GM19351 (cell line): ENCODE results near the gene PRKCQ.
"Not testable (repeated sequence)": the region's sequence is repeated elsewhere in the genome, so short reads cannot be mapped to it uniquely, and the experiment has no call there.

Experiments
- ATAC-seq: cut with Tn5 transposase; IDR thresholded peaks from one replicate; pipeline ENCODE4 v1.9.1; 2021; ENCODE audit warnings: mild to moderate bottlenecking, moderate library complexity; ENCODE audit not compliant: unreplicated experiment

The PRKCQ gene

DNA sequence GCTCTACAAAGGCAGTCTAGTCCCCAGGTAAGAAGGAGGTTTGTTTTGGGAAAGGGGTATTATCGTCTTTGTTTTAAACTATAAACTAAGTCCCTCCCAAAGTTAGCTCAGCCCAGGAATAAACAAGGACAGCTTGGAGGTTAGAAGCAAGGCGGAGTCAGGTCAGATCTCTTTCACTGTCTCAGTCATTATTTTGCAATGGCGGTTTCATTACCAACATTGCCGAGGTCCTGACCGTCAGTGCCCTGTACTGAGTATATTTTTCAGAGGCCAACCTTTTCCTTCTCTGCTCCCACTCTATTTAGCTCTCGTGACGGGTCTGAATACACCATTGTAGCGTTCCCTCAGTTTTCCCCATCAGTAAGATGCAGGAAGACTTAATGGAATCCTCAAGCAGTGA is 184.5 kb downstream of the PRKCQ start:
- no peak for ATAC-seq

DNA sequence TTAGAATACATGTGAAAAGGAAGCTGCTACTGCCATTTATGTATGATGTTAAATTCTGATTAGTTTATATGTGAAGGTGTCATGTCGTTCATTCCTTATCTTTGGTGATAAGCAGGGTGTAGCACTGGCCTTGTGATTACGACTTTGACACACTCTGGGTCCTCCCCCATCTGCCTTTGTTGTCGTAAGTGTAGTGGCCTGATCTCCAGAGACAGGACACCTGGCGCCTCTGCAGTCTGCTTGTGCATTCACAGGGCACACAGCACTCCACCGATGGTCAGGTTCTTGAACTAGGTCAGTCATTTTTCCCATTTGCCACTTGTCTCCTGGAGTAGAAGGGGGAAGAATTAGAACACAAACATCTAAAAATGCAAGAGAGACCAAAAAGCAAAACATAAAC is 186.0 kb downstream of the PRKCQ start:
- ATAC-seq = no peak

DNA sequence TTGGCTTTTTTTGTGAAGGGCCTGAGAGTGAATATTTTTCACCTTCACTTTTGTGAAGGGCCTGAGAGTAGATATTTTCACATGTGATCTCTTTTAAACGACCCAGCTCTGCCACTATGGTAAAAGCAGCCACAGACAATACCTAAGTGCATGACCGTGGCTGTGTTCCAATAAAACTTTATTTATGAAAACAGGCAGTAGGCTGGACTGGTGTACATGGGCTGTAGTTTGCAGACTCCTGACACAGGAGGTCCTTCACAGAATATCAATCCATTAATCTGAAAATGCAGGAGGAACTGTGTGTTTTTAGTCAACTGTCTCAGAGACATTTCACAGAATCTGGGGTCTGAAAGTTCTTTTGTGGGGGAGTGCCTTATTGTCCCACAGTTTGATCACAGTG is 186.9 kb downstream of the PRKCQ start:
- no peak for ATAC-seq

DNA sequence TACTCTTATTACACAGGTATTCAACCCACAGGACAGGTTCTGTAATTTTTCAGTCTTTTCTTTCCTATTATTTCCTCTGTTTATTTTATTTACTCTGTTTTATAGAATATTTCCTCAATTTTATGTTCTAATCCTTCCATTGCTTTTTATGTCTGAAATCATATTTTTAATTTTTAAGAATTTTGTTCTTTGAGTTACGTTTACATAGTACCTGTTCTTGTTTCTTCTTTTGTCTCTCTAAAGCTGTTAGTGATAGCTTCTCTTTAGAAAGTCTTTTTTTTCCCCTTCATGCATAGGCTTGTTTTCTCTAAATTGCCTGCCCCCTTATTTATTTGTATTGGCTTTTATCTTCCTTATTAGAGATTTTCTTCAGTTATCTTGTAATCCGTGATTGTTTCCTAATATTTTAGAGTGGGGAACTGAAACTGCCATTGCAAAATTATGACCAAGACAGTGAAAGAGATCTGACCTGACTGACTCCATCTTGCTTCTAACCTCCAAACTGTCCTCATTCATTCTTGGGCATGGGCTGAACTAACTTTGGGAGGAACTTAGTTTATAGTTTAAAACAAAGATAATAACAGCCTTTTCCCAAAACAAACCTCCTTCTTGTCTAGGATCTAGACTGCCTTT is 189.7 kb downstream of the PRKCQ start:
- no peak for ATAC-seq

DNA sequence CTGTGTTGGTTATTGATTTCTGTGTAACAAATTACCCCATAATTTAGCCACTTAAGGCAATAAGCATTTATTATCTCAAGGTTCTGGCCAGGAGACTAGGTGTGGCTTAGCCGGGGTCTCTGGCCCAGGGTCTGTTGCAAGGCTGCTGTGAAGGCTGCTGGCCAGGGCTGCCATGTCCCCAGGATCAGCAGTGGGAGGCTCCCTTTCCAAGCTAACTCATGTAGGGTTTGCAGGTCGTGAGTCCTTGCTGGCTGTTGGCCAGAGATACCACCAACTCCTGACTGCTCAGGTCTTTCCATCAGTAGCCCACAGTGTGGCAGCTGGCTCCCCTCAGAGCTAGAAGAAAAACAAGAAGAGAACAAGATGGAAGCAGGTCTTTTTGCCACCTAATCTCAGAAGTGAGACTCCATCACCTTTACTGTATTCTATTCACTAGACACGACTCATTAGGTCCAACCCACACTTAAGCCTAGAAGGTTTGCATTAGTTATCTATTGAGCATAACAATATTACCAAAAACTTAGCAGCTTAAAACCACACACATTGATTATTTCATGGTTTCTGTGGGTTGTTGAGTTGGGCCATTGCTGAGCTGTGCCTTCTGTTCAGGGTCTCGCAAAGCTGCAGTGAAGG is 191.7 kb downstream of the PRKCQ start:
- no peak for ATAC-seq

DNA sequence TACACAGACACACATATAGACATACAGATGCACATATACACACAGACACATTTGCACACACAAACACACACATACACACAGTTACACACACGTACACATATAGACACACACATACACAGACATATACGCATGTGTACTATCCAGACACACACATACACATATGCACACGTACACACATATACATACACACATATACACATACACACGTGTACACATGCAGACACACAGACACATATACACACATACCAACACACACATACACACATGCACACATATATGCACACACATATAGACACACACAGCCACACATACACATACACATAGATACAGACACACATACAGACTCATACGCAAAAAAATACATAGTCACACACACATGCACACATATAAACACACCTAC is 193.1 kb downstream of the PRKCQ start:
- no peak for ATAC-seq

DNA sequence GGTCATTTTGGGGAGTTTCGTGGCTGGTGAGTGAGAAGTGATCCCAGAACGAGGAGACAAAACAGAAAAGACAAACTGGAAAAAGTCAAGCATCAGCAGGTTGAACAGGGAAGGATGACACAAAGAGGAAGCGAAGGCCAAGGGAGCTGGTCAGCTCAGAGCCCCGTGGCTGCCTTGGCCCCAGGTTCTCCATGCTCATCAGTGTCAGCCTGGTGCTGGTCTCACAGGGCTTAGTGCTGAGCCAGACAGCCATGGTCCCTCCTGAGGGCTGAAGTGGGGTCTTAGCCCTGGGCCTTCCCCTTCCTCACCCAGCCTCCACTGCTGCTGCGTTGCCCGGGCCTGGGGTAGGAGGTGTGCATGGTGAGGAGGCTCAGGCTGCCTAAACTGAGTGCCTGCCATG is 193.7 kb downstream of the PRKCQ start:
- no peak for ATAC-seq

DNA sequence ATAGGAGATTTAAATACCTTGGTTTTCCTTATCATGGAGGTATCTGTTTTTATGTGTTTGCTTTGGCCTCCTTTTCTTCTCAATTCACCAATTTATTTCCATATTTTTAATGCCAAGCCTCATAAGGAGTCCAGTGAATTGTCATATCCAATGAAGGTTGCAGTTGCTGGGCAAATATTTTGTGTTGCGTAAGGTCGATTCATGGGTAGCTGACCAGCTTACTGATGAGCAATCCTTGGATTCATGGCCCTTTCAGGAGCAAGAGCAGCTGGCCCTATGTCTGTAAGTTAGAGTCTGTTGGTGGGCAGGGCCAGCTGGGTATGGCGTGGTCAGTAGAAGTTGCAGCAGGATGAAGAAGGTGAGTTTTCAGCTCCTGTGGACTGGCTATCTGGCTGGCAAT is 194.4 kb downstream of the PRKCQ start:
- no peak for ATAC-seq

DNA sequence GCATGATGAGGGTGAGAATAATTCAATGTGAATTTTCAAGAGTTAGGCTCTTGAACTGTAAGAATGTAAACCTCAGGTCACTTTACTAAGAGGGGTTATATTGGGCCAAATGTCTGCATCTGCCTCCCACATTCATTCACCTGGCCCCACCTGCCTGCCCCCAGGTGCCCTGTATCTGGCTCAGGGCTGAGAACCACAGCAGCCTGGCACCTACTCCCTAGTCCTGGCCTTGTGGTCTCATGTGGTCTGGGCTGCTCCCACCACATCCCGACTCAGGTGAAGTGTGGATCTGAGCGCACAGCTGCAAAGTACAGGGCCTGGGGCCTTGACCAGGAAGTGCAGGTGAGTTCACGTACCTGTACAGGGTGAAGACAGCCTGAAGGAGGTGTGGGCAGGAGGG is 195.2 kb downstream of the PRKCQ start:
- ATAC-seq = no peak

DNA sequence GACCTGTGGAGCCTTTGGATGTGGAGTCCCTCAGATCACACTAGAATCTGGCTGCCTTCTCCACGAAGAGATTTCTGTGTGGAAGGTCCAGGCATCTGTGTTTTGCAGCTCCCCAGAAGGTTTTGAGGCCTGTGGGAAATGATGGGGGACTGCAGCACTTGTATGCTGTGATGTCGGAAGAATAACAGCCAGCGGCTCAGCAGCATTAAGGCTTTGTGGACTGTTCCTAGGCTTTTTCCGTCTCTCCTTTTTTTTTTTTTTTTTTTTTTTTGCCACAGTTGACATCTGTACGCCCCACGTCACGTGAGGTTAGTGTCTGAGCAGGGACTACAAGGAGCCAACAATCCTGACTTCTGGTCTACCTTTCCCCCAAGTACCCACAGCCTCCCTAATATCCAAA is 196.0 kb downstream of the PRKCQ start:
- no peak for ATAC-seq

DNA sequence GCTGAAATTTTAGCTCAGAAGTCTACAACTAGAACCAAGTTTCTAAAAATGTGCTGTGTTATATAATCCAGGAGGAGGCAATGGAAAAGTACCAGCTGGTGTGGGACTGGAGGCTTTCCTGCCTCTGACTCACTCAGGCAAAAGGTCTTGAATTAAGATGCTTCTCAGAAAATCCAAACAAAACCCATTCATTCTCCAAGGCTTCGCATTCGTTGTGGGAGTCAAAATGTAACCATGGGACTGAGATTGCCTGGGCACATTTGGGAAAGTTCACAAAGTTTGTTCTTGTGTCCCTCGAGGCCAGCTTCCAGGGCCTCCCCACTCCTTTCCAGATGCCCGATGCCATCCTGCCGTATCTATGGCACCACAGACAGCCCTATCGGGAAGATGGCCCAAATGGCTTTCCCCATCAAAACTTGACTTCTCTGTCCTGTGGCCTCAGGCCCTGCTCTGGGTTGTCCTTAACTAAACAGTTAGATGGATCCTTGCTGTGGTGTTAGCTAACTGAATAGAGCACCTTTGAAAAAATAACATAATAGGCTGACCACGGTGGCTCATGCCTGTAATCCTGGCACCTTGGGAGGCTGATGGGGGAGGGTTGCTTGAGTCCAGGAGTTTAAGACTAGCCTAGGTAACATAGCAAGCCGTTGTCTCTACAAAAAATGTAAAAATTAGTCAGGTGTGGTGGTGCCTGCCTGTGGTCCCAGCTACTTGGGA is 196.8 kb downstream of the PRKCQ start:
- ATAC-seq = no peak

DNA sequence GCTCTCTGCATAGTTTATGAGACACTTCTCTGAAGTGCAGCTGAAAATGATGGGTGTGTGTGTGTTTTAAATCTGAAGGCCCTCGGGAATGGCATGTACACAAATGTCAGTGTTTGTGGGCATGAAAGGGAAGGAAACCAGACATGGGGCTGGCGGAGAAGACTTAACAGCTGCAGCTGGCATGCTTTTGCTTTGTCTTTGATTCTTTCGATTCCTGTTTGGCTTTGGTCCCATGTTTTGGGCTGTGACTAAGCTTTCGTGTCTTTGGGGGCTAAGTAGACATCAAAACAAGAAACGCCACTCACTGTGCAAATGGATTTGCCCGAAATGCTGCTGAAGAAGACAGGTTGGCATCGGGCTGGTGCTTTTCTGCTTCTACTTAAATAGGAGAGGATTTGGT is 198.0 kb downstream of the PRKCQ start:
- no peak for ATAC-seq

DNA sequence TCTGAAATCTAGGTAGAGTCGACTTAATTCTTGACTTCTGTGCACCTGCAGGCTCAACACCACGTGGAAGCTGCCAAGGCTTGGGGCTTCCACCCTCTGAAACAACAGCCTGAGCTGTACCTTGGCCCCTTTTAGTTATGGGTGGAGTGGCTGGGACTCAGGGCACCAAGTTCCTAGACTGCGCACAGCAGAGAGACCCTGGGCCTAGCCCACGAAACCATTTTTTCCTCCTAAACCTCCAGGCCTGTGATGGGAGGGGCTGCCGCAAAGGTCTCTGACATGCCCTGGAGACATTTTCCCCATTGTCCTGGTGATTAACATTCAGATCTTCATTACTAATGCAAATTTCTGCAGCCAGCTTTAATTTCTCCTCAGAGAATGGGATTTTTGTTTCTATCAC is 199.6 kb downstream of the PRKCQ start:
- not testable (repeated sequence) for ATAC-seq

DNA sequence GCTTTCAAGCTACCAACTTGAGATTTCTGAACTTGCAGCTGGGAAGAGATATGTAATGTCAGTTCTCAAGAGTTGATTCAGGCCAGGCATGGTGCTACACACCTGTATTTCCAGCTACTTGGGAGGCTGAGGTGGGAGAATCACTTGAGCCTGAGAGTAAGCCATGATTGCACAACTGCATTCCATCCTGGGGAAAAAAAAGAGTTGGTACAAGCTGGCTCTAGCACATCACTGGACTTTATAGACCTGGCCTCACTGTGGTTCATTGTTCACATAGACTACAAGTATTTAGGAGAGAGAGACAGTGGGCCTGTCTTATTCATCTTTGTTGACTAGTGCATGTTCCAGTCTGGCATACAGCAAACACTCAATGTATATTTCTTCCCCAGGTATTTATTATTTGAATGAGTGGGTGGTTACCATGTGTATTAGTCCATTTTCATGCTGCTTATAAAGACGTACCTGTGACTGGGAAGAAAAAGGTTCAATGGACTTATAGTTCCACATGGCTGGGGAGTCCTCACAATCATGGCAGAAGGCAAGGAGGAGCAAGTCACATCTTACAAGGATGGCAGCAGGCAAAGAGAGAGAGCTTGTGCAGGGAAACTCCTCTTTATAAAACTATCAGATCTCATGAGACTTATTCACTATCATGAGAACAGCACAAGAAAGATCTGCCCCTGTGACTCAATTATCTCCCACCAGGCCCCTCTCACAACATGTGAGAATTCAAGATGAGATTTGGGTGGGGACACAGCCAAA is 200.9 kb downstream of the PRKCQ start:
- no peak for ATAC-seq
